HUDEP-2 (cell line): ENCODE data around the gene TAS2R39.

Experiments
- DNase-seq, 76 experiments: peaks; one replicate each; lab custom pipeline; 2025; ENCODE audit not compliant: unreplicated experiment in 76 of 76; lab: John Stamatoyannopoulos, UW

TAS2R39 gene

DNA sequence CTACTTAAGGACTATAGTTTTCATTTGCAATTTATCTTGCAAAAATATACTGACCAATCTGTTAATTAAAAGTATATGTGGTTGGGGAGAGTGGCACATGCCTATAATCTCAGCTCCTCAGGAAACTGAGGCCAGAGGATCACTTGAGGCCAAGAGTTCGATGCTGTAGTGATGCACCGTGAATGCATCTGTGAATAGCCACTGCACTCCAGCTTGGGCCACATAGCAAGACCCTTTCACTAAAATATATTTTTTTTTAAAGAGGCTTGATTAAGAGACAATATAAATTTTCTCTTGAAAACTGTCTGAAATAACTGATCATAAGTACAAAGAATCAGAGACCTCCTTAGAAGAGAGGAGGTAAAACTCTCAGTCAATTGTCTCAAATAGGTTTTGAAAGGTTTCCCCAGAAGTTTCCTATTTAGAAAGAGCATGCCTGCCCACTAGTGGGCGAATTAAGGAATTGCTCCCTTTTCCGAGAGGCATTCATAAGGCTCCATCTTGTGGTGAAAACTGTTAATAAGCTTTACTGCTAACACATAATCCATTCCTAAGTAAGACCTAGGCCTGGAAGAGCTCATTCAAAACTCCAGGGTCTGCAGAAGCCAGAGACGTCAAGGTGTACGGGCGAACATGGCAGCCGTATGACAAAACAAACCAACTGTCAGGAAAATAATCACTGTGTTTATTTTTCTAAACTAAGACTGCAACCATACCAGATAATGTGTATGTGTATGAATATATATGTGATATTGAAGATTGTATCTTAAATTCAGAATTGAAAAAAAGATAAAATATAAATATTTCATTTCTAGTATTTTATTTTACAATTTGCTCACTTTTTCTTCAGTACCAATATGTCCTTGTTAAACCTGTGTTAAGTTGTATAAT, 31.8 kb downstream of the TAS2R39 start:
- peak in 53 of 76 experiments; percentile 1 to 77 (median 51) for DNase-seq

DNA sequence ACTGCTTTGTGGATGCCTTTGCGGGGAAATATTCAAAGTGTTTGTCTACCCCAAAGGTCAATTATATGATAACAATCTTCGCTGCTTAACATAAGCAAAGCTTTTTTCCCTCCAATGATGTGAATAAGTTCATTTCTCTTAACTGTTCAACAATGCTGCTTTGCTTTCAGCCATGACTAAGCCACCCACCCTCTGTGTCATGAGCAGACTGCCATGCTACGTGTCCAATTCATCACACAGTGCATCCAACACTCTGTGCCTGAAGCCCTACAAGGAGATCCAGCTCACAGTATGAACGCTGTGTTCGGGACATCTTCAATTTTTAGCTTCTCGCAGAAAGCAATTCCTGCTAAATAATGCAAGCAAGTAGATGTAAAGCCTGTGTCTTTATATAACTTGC, 32.9 kb downstream of the TAS2R39 start:
- no peak for DNase-seq

DNA sequence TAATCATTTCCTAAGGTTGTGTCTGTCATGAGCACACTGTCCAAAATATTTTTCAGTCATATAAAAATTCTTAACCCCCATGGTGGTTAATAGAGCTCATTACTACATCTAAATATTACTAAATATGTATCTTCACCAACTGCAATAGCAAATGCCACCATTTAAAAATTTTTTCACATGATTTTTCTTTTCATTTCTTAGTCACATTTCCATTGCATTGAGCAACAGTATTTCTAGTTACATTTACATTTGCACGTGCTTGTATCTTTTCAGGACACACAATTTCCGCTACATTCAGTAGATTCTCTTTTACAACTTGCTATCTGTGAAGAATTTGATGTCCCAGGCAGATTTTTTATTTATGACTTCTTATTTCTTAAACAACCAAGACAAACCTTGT, 33.5 kb downstream of the TAS2R39 start:
- no peak for DNase-seq

DNA sequence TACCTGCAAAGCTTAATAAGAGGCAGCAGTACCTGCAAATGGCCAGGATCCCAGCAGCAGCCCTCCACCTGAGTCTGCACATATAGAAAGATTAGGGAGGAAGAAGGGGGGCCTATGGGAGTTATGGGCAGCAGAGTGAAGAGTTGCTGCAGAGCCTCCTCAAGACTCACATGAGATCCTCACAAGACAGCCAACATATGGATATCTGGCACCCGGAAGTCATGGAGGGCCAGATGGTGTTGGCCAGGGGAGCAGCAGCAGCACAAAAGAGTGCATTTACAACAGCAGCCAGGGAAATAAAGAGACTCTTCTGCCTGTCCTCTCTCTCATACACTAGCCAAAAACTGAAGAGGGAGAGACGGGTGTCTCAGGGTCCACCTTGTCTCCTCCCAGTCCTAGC, 34.6 kb downstream of the TAS2R39 start:
- DNase-seq = no peak

DNA sequence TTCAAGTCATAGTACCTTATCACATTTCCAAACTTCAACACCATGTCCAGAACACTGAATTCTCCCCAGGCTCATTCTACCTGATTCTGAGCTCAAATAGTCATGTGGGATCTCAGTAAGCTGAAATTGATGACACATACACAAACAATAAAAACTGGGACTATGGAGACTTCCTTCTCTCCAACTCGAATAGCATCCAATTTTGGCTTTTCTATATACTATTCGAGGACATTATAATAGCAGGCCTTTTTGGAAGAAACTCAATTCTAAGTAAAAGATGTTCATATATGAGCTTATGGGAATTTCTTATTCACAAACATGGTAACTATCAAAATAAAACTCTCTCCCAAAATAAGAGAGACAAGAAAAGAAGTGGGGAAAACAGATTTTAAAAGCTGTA, 38.1 kb downstream of the TAS2R39 start:
- no peak for DNase-seq

DNA sequence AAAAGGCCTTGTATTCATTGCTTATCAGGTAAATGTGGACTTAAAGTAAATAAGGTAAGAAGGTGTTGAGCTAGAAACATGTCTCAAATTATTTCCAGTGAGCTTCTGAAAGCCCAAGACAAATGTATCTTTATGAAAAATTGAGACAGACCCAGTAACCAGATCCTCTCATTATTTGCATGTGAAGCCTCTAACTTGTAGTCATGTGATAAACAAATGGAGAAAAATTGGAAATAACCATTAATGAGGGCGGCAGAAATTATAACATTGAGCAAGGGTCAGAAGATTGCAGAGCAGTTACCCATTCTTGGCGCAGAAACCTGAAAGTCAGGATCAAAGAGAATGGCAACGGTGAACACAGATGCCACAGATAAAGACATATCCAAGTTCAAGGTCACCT, 38.5 kb downstream of the TAS2R39 start, which contains the start of gene TAS2R40:
TSS of gene TAS2R40 (plus strand) at position 301 of the 400 bp plus-strand sequence. CDS start at position 343, 42 bp downstream.
- no peak for DNase-seq

DNA sequence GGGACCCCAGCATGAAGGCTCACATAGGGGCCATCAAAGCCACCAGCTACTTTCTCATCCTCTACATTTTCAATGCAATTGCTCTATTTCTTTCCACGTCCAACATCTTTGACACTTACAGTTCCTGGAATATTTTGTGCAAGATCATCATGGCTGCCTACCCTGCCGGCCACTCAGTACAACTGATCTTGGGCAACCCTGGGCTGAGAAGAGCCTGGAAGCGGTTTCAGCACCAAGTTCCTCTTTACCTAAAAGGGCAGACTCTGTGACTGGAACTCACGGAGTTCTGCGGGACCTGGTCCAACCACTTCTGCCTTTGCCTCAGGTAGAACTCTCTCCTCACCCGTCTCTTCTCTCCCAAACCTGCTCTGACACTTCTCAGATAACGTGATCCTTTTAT, 39.6 kb downstream of the TAS2R39 start:
- no peak for DNase-seq

DNA sequence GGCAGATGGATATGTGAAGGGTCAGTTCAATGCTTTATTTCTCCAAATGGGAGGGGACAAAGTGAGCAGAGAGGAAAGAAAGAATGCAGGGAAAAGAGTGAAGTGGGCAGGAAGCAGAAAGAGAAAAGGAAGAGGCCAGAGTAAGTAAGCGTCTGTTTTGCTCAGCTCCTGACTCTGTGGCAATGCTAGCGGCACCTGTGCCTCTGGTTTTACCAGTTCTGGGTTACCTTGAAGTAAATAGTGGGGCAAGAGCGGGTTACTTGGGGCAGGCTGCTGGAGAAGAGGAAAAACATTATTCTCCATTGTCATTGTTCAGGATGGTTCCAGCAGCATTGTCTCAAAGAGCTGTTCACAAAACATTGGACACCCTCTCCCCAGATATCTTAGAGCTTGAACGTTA, 40.6 kb downstream of the TAS2R39 start:
- no peak for DNase-seq

DNA sequence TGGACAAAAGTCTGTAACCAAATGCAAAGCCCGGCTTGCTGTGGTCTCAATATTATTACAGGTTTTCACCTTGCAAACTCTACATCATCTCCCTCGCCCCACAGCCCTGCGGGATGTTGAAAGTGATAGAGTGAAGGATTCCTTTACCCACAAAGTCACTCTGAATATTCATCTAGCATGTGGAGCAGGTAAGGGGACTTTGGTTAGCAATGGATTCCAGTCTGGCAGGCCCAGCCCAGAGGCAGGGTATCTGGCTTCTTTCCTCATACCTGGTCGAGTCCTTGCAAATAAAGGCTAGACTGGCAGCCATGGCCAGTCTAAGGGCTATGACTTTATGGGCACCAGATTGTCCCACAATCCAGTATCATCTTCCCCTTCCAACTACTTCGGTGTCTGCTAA, 41.8 kb downstream of the TAS2R39 start:
- no peak for DNase-seq

DNA sequence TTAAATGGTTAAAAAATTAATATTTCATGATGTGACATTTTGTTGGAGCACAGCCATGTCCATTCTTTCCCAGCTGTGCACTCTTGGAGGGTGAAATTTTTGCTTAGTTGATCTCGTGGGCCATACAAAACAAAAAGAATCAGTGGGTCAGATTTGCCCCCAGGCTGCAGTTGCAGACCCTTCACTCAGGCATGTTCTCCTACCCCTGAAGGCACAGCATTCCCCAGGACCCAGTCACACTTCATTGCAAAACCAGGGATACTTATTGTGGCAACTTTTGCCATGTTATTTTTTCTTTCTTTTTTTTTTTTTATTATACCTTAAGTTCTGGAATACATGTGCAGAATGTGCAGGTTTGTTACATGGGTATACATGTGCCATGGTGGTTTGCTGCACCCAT, 44.6 kb downstream of the TAS2R39 start:
- no peak for DNase-seq

DNA sequence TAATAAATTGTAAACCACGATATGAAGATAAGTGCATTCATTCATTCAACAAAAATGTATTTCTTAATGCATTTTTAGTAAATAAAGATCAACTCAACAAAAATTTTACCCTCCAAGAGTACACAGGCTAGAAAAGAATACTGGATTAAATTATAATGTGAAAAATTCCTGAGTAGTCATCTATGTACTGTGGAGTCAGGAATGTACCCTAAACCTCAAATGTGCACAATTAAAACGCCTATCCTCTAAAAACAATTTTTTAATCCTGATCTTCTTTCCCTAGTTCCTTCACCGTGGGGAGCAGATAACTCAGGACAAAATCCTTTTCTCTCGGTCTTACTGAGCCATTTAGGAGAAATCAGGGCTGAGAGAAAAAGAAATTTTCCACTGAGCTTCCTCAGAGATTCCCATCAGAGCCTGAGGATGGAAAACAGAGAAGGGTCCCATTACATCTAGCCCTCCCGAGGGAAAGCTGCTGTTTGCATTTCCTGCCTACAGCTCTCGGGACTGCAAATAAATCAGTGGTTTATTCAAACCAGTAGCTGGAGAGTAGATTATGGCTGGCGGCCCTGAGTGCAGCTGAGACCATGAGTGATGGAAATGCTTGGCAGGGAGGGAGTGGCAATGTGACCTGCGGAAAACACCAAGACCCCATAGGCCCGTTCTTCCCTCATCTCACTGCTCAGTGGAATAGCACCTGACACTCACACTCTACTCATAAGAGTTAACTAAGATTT, 46.0 kb downstream of the TAS2R39 start:
- DNase-seq = no peak

DNA sequence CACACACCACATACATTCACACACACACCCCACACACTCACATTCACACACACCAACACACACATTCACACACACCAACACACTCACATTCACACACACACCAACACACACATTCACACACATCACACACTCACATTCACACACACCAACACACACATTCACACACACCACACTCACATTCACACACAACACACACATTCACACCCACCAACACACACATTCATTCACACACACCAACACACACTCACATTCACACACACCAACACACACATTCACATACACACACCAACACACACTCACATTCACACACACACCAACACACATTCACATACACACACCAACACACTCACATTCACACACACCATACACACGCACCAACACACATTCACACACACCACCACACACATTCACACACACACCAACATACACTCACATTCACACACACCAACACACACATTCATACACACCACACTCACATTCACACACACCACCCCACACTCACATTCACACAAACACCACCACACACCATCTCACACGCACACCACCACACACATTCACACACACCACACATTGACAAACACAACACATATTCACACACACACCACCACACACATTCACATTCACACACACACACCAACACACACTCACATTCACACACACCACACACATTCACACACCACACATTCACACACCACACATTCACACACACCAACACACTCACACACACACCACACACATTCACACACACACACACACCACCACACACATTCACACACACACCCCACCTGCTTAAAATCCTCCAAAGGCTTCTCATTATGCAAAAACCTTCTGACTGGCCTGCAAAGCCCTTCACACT, 47.6 kb downstream of the TAS2R39 start:
- no peak for DNase-seq
